ENCODE results near the gene MYH10.
"Not testable (repeated sequence)": the region's sequence is repeated elsewhere in the genome, so short reads cannot be mapped to it uniquely, and the experiment has no call there.

DNA sequence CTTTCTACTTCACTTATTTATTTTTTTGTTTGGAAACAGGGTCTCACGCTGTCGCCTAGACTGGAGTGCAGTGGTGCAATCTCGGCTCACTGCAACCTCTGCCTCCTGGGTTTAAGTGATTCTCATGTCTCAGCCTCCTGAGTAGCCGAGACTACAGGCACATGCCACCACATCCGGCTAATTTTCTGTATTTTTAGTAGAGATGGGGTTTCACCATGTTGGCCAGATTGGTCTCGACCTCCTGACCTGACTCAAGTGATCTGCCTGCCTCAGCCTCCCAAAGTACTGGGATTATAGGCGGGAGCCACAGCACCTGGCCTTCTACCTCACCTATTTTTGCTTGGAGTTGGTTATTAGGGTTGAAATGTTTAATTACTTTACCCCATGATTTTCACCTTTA lies 90.5 kb downstream of the MYH10 start:
- TF ChIP-seq, protein P1, sequence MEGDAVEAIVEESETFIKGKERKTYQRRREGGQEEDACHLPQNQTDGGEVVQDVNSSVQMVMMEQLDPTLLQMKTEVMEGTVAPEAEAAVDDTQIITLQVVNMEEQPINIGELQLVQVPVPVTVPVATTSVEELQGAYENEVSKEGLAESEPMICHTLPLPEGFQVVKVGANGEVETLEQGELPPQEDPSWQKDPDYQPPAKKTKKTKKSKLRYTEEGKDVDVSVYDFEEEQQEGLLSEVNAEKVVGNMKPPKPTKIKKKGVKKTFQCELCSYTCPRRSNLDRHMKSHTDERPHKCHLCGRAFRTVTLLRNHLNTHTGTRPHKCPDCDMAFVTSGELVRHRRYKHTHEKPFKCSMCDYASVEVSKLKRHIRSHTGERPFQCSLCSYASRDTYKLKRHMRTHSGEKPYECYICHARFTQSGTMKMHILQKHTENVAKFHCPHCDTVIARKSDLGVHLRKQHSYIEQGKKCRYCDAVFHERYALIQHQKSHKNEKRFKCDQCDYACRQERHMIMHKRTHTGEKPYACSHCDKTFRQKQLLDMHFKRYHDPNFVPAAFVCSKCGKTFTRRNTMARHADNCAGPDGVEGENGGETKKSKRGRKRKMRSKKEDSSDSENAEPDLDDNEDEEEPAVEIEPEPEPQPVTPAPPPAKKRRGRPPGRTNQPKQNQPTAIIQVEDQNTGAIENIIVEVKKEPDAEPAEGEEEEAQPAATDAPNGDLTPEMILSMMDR (IDR thresholded peaks at IDR 0.05; ENCODE audit: poor library complexity, severe bottlenecking): not testable (repeated sequence)
- not testable (repeated sequence) for TF ChIP-seq EP300 (conservative IDR thresholded peaks at IDR 0.05; ENCODE audit: poor library complexity, severe bottlenecking); POLR2AphosphoS5 (IDR thresholded peaks at IDR 0.05); EZH2 (IDR thresholded peaks at IDR 0.05; ENCODE audit: borderline replicate concordance, insufficient read depth, low read length, poor library complexity, severe bottlenecking); RAD21 (conservative IDR thresholded peaks at IDR 0.05)
- TF ChIP-seq, protein P2, sequence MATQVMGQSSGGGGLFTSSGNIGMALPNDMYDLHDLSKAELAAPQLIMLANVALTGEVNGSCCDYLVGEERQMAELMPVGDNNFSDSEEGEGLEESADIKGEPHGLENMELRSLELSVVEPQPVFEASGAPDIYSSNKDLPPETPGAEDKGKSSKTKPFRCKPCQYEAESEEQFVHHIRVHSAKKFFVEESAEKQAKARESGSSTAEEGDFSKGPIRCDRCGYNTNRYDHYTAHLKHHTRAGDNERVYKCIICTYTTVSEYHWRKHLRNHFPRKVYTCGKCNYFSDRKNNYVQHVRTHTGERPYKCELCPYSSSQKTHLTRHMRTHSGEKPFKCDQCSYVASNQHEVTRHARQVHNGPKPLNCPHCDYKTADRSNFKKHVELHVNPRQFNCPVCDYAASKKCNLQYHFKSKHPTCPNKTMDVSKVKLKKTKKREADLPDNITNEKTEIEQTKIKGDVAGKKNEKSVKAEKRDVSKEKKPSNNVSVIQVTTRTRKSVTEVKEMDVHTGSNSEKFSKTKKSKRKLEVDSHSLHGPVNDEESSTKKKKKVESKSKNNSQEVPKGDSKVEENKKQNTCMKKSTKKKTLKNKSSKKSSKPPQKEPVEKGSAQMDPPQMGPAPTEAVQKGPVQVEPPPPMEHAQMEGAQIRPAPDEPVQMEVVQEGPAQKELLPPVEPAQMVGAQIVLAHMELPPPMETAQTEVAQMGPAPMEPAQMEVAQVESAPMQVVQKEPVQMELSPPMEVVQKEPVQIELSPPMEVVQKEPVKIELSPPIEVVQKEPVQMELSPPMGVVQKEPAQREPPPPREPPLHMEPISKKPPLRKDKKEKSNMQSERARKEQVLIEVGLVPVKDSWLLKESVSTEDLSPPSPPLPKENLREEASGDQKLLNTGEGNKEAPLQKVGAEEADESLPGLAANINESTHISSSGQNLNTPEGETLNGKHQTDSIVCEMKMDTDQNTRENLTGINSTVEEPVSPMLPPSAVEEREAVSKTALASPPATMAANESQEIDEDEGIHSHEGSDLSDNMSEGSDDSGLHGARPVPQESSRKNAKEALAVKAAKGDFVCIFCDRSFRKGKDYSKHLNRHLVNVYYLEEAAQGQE (IDR thresholded peaks at IDR 0.05; ENCODE audit: borderline replicate concordance): not testable (repeated sequence)

All from neural cell (in vitro differentiated cells).